ENCODE results near the gene VIT. TPM values are rescaled to one million over a fixed set of nuclear protein-coding genes. Genes with fewer than 3 reads are reported as not detected.
A peak's percentile ranks its signal among the peaks of the same experiment; 100 is the strongest.

The VIT gene
- total RNA-seq, 1 donor from 2014 or later: 0.78 TPM

- Mint-ChIP-seq H3K4me1 (peaks cover 22% of the 10 kb centered on the region), H3K27ac (peak overlapping the region; percentile 83), H3K36me3 (no peaks in the 10 kb centered on the region), H3K27me3 (ENCODE audit: low read depth) (no peaks in the 10 kb centered on the region), H3K9me3 (peaks cover 14% of the 10 kb centered on the region), H3K4me3 (no peak overlapping the region)
- no peak for DNase-seq (ENCODE audit: low spot score in 2 of 2, unreplicated experiment in 2 of 2)
- no peak for TF ChIP-seq CTCF (IDR thresholded peaks at IDR 0.05; ENCODE audit: unreplicated experiment)
Observed at GRCh38 chr2:36731941-36732672, 35.6 kb downstream of the VIT start.

- H3K4me1 Mint-ChIP-seq: peaks cover 22% of the 10 kb centered on the region
- no peak overlapping the region for H3K4me3 Mint-ChIP-seq
- H3K36me3 Mint-ChIP-seq: no peaks in the 10 kb centered on the region
- H3K9me3 Mint-ChIP-seq: peaks cover 14% of the 10 kb centered on the region
- no peaks in the 10 kb centered on the region for H3K27me3 Mint-ChIP-seq (ENCODE audit: low read depth)
- H3K27ac Mint-ChIP-seq: peak overlapping the region; percentile 83
- DNase-seq (ENCODE audit: low spot score in 2 of 2, unreplicated experiment in 2 of 2): no peak
- TF ChIP-seq CTCF (IDR thresholded peaks at IDR 0.05; ENCODE audit: unreplicated experiment): no peak
Observed at GRCh38 chr2:36732673-36733036, 36.1 kb downstream of the VIT start.

GRCh38 chr2:36733215-36733614, 36.7 kb downstream of the VIT start:
- Mint-ChIP-seq H3K4me1 (peaks cover 22% of the 10 kb centered on the region), H3K27me3 (ENCODE audit: low read depth) (no peaks in the 10 kb centered on the region), H3K4me3 (no peak overlapping the region), H3K36me3 (no peaks in the 10 kb centered on the region), H3K27ac (peak overlapping the region; percentile 83), H3K9me3 (peaks cover 14% of the 10 kb centered on the region)
- no peak for DNase-seq (ENCODE audit: low spot score in 2 of 2, unreplicated experiment in 2 of 2)
- no peak for TF ChIP-seq CTCF (IDR thresholded peaks at IDR 0.05; ENCODE audit: unreplicated experiment)

- Mint-ChIP-seq H3K4me1 (peaks cover 22% of the 10 kb centered on the region), H3K27me3 (ENCODE audit: low read depth) (no peaks in the 10 kb centered on the region), H3K36me3 (no peaks in the 10 kb centered on the region), H3K4me3 (no peak overlapping the region), H3K27ac (no peak overlapping the region), H3K9me3 (peaks cover 14% of the 10 kb centered on the region)
- DNase-seq (ENCODE audit: low spot score in 2 of 2, unreplicated experiment in 2 of 2): no peak
- no peak for TF ChIP-seq CTCF (IDR thresholded peaks at IDR 0.05; ENCODE audit: unreplicated experiment)
Observed at GRCh38 chr2:36734304-36734703, 37.8 kb downstream of the VIT start.

GRCh38 chr2:36737131-36737750, 40.7 kb downstream of the VIT start:
- DNase-seq (ENCODE audit: low spot score in 2 of 2, unreplicated experiment in 2 of 2): no peak
- no peaks in the 10 kb centered on the region for H3K27me3 Mint-ChIP-seq (ENCODE audit: low read depth)
- no peak overlapping the region for H3K27ac Mint-ChIP-seq
- TF ChIP-seq CTCF (IDR thresholded peaks at IDR 0.05; ENCODE audit: unreplicated experiment): no peak
- no peaks in the 10 kb centered on the region for H3K36me3 Mint-ChIP-seq
- H3K9me3 Mint-ChIP-seq: peaks cover 7% of the 10 kb centered on the region
- H3K4me1 Mint-ChIP-seq: peaks cover 16% of the 10 kb centered on the region
- no peak overlapping the region for H3K4me3 Mint-ChIP-seq
